CD4-positive, alpha-beta T cell (primary cell): Measurements from ENCODE around the gene SLIT1. TPM values are rescaled to one million over a fixed set of nuclear protein-coding genes. Genes with fewer than 3 reads are reported as not detected.

Experiments used
- ATAC-seq: fragments of 200-7000 bp; cut with Tn5 transposase; one replicate; pipeline ENCODE4 v1.10.0; 2022; ENCODE audit warnings: mild to moderate bottlenecking; ENCODE audit not compliant: poor library complexity
- CTCF ChIA-PET: fragments of 350-600 bp; sonication (Branson Sonifier 250); formaldehyde crosslinking; loops from one replicate; lab custom pipeline; 2021; ENCODE audit warnings: antibody characterized with exemption, inconsistent platforms; lab: Charles Lee
- POLR2A ChIA-PET: fragments of 350-600 bp; sonication (Branson Sonifier 250); formaldehyde crosslinking; loops from one replicate; lab custom pipeline; 2021; ENCODE audit warnings: antibody characterized with exemption, inconsistent platforms; lab: Charles Lee
- DNase-seq, 14 experiments: peaks; one replicate each; pipeline ENCODE4 v3.0.0-alpha.2; 2013 to 2020; ENCODE audit warnings: mixed read lengths in 2 of 14
- H3K27ac ChIP-seq, 2 donors: one replicate each; pipeline versions ENCODE4 v1.5.1 to v1.7.0; 2013; ENCODE audit warnings: low read length in 2 of 2, low read depth in 1 of 2, mild to moderate bottlenecking in 1 of 2
- H3K27me3 ChIP-seq, 2 experiments: 1 replicate in 1 of 2; 2 replicates in 1 of 2; pipeline versions ENCODE4 v1.6.1 to v1.7.0; 2013; ENCODE audit warnings: low read length in 2 of 2, control low read depth in 1 of 2, mild to moderate bottlenecking in 1 of 2, moderate library complexity in 1 of 2; ENCODE audit not compliant: insufficient read depth in 2 of 2, control insufficient read depth in 1 of 2
- H3K36me3 ChIP-seq: one replicate; pipeline ENCODE4 v1.6.1; 2013; ENCODE audit warnings: low read length, control low read depth; ENCODE audit not compliant: insufficient read depth
- H3K4me1 ChIP-seq: one replicate; pipeline ENCODE4 v1.6.1; 2013; ENCODE audit warnings: low read length, control low read depth; ENCODE audit not compliant: insufficient read depth
- H3K4me3 ChIP-seq: one replicate; pipeline ENCODE4 v1.5.1; 2013; ENCODE audit warnings: mild to moderate bottlenecking, low read length, moderate library complexity
- H3K9me3 ChIP-seq, 2 experiments: 1 replicate in 1 of 2; 2 replicates in 1 of 2; pipeline versions ENCODE4 v1.6.1 to v1.7.0; 2013; ENCODE audit warnings: low read length in 2 of 2, mild to moderate bottlenecking in 2 of 2, control low read depth in 1 of 2, moderate library complexity in 1 of 2; ENCODE audit not compliant: control insufficient read depth in 1 of 2, insufficient read depth in 1 of 2
- H3K27ac Mint-ChIP-seq: one replicate; pipeline ENCODE4 v1.8.0; 2020; ENCODE audit warnings: mixed read lengths
- H3K27me3 Mint-ChIP-seq: one replicate; pipeline ENCODE4 v1.8.0; 2021; ENCODE audit warnings: mixed read lengths
- H3K36me3 Mint-ChIP-seq: one replicate; pipeline ENCODE4 v1.8.0; 2021; ENCODE audit warnings: low read depth, mixed read lengths
- H3K4me1 Mint-ChIP-seq: one replicate; pipeline ENCODE4 v1.8.0; 2021; ENCODE audit warnings: low read depth, mixed read lengths
- H3K4me3 Mint-ChIP-seq: one replicate; pipeline ENCODE4 v1.8.0; 2020; ENCODE audit warnings: mild to moderate bottlenecking, mixed read lengths
- H3K9me3 Mint-ChIP-seq: one replicate; pipeline ENCODE4 v1.8.0; 2020; ENCODE audit warnings: mixed read lengths
- intact Hi-C, 2 experiments: fragments of 100-400 bp; cut with DNase I in 1 of 2; cut with micrococcal nuclease in 1 of 2; formaldehyde crosslinking; loops; one replicate each; pipeline versions ENCODE4 v1.15.1 to v1.9.0; 2023 to 2025; cut with DNase I, micrococcal nuclease
- total RNA-seq, 174 experiments: library from RNA in 2 of 174; stranded (reverse) in 2 of 174; gene quantifications; one replicate each; pipeline ENCODE4 v1.2.3 and lab custom pipeline; 2021 to 2026
- TF ChIP-seq, protein P1 (sequence below): fragments of 200-600 bp; IDR thresholded peaks from one replicate; pipeline ENCODE4 v1.8.0; 2022; ENCODE audit warnings: antibody characterized with exemption, mild to moderate bottlenecking

Gene SLIT1
- total RNA-seq, 2 experiments from 2014 or later: 0.30 to 0.39 TPM

DNA sequence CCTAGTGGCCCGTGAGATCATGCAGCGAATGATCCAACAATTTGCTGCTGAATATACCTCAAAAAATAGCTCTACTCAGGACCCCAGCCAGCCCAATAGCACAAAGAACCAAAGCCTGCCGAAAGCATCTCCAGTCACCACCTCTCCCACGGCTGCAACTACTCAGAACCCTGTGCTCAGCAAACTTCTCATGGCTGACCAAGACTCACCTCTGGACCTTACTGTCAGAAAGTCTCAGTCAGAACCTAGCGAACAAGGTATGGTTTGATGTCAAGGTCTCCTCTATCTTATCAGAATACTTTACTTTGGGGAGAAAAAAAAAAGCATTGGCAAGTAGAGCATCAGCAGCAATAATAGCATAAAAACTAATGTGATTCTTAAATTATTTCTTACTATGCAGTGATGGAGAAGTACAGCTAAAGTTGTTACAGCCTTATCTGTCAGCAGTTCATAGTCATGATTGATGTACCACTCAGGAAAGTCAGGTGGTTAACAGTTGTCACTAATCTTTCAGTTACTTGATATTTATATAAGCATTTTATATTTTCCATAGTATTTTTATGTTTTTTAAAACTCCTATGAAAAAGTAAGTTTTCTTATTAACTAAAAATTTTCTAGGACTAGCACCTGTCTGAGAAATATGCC is 236.6 kb downstream of the SLIT1 start:
- DNase-seq: no peak
- Histone ChIP-seq H3K27me3 (no peaks in the 10 kb centered on the region), H3K4me3 (no peak overlapping the region), H3K27ac (no peak overlapping the region), H3K9me3 (no peaks in the 10 kb centered on the region), H3K36me3 (peaks cover 26% of the 10 kb centered on the region), H3K4me1 (peaks cover 4% of the 10 kb centered on the region)
- H3K27ac Mint-ChIP-seq: no peak overlapping the region
- no peaks in the 10 kb centered on the region for H3K9me3 Mint-ChIP-seq
- H3K4me3 Mint-ChIP-seq: no peak overlapping the region
- no peaks in the 10 kb centered on the region for H3K27me3 Mint-ChIP-seq
- H3K36me3 Mint-ChIP-seq: peaks cover 59% of the 10 kb centered on the region
- ATAC-seq: no peak
- ChIA-PET POLR2A (interaction anchor here (0.6 kb wide), 1 partner anchor 47 kb away, joined by 5 read pairs; no protein-coding TSS in a partner anchor), CTCF (no interaction called here)
- intact Hi-C loops: no loop called here
- TF ChIP-seq, protein P1, sequence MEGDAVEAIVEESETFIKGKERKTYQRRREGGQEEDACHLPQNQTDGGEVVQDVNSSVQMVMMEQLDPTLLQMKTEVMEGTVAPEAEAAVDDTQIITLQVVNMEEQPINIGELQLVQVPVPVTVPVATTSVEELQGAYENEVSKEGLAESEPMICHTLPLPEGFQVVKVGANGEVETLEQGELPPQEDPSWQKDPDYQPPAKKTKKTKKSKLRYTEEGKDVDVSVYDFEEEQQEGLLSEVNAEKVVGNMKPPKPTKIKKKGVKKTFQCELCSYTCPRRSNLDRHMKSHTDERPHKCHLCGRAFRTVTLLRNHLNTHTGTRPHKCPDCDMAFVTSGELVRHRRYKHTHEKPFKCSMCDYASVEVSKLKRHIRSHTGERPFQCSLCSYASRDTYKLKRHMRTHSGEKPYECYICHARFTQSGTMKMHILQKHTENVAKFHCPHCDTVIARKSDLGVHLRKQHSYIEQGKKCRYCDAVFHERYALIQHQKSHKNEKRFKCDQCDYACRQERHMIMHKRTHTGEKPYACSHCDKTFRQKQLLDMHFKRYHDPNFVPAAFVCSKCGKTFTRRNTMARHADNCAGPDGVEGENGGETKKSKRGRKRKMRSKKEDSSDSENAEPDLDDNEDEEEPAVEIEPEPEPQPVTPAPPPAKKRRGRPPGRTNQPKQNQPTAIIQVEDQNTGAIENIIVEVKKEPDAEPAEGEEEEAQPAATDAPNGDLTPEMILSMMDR: no peak
- peaks cover 39% of the 10 kb centered on the region for H3K4me1 Mint-ChIP-seq

Other genes starting within 250 kb of the SLIT1 start
- gene ARHGAP19, start 106.7 kb upstream of the SLIT1 start, total RNA-seq: 1 to 10 TPM; 6.9 to 8.8 TPM
- gene FRAT1, start 133.3 kb upstream of the SLIT1 start, total RNA-seq: 10 to 100 TPM; 45.2 to 45.5 TPM
- gene FRAT2, start 148.8 kb upstream of the SLIT1 start, total RNA-seq: 10 to 100 TPM; 27.0 to 27.6 TPM
- 10 to 100 TPM; 84.2 to 87.6 TPM for gene RRP12, start 215.4 kb upstream of the SLIT1 start, total RNA-seq
- gene PGAM1, start 240.2 kb upstream of the SLIT1 start, total RNA-seq: 10 to 100 TPM; 50.7 to 55.5 TPM